GM18499 (cell line): Measurements from ENCODE around the gene AKT3.

Source experiments
- ATAC-seq: cut with Tn5 transposase; IDR thresholded peaks from one replicate; pipeline ENCODE4 v1.9.1; 2021; ENCODE audit warnings: moderate number of reproducible peaks; ENCODE audit not compliant: insufficient read depth, unreplicated experiment

AKT3 gene

GRCh38 chr1:243575070-243575469 is 275.0 kb downstream of the AKT3 start:
- no peak for ATAC-seq

GRCh38 chr1:243572940-243573339 is 277.1 kb downstream of the AKT3 start:
- no peak for ATAC-seq

DNA sequence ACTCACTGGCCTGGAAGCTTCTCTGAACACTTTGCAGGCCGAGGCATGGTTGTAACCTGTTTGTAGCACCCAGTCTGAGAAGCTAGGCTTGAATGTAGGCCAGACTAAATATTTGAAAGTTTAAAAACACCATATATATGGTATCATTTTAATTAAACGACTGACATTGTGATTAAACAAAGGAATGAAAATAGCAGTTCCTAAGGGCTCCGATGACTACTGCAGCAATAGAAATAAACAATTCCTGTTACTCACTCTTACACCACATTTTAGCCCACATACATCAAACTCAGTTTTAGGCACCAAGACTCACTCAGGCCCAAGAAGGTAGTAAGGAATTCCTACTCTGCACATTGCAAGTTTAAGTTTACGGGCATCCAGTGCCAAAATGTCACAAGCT is 281.2 kb downstream of the AKT3 start:
- no peak for ATAC-seq

DNA sequence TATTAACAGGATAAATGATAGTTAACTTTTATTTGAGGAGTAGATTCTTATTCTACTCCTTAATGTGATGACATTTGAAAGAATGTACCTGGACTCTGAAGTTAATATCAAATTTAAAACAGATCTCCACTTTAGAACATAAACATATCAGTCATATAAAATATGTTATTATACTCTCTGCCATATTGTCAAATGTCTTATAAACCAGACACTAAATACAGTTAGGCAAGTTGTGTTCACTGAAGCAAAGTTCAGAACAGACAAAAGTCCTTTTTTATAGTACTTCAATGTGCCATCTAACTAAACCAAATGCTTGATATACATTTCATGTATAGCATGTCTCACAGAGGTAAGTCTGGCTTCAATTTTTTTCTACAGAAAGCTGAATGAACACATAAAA is 285.2 kb downstream of the AKT3 start:
- ATAC-seq: no peak

DNA sequence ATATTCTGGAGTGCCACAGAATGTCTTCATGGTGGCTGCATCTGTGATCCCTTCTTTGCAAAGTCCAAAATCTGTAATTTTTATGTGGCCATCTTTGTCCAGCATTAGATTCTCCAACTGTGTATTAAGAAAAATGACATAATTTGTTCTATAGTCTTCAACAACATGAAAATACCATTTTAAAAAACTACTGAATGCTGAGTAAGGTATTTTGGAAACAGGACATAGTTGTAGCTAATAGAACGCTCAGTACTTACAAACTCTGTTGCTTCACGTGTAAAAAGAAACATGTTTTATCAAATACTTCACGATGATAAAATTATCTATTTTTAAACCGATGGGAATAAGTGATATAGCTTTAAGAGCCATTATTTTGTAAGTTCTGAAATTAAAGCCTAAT is 286.3 kb downstream of the AKT3 start:
- no peak for ATAC-seq

DNA sequence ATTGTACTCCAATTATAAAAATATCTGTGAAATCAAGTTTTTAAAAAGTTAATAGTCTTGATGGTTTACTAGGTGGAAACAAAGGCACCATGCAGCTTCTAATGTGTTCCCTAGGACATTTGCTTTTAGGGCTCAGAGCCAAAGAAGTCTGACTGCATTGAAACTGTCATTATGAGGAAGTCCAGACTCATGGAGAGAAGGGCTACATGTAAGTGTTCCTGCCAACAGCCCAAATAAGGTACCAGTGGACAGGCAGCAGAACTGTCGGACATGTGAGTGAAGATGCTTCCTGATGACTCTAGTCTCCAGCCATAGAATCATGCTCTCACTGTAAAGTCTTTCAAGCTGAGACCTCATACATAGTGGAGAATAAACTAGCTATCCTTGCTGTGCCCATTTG is 287.6 kb downstream of the AKT3 start:
- ATAC-seq: no peak

- ATAC-seq: no peak
These were observed 288.3 kb downstream of the AKT3 start for GRCh38 chr1:243561588-243562319.

DNA sequence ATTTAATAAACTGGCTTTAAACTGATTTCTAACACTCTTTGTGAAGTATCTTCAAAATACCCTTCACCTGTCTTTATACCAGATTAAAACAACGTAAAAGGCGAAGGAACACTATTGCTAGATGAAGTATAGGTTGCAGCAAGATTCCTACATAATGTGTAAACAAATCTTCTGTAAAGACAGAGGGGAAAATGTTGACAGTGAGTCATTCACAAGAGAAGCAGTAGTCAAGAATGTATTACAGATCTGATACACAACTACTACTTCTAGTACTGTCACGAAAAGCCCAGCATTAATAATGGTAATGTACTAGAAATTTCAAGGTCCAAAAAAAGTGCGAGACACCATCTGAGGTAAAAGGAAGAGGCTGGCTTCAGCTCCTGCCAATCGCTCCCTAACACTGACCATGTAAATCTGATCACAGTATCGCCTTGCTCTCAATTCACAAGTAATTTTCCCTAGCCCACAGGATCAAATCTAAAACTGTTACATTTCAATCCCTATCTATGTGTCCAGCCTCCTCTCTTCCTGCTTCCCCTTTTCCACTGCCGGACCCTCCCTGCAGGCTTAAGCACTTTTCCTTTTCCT is 290.4 kb downstream of the AKT3 start:
- ATAC-seq: no peak

DNA sequence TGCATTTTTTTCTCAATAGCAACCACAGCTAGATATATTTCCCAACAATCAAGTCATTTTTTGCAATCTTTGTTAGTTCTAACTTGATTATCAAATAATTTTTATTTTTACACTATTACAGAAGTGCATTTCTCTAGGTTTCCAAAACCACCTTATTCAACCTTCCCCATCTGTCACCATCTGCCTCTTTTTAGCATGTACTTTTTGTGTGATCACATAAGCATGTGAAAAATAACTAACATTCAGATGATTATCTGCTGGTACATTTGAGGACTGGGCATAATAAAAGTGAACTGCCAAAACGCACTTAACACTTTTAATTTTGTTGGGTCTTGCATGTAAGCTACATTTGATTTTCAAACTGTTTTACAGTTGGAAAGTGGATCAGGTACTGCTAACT is 291.5 kb downstream of the AKT3 start:
- ATAC-seq: no peak

- no peak for ATAC-seq
These were observed 292.2 kb downstream of the AKT3 start for GRCh38 chr1:243557866-243558265.

DNA sequence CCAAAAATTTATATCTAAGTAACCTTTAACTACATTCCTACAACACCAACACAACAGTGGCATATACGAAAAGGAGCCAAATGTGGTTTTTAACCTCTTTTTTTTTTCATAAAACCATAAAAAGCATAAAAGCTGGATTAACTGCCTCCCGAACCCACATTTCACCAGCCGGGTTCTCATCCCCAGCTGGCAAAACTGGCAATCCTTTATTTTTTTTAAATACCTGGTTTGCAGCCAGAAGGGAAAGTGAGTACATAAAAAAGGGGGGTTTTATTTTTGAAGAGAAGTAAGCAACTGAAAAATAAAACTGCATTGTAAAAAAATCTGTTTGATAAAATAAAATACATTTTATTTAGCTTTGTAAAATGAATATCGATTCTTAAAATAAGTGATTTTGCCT is 295.4 kb downstream of the AKT3 start:
- no peak for ATAC-seq

GRCh38 chr1:243553090-243553489 is 297.0 kb downstream of the AKT3 start:
- ATAC-seq: no peak

DNA sequence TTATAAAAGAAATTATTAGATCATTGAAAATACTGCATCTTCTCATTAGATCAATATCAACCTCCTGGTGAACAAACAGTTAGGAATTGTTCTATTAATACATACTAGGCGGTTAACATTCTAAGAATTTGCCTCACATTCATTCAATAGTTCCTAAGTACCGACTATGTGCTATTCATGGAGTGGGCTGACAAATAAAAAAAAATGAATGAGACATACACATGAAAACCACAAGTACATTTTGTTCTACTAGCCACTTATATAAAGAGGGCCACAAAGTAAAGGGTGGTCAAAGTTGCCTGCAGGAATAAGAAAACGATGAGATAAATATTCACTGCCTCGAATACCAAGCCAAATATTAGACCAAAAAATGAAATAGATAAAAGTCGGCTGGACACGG is 299.8 kb downstream of the AKT3 start:
- no peak for ATAC-seq

DNA sequence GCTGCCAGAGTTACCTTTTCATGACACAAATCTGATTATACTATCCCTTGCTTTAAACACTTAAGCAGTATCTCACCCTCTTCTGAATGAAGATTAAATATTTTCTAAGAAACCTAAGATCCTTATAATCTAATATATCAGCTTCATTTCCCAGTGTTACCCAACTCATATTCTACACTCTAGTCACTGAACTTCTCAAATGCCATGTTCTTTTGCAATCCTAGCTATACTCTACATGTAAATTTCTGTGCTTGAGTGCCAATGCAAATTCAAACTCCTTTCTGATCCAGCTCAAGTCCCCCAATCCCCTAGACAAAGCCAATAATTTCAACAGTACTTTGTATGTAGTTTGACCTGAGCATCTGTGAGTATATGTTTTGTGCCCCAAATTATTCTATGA is 300.3 kb downstream of the AKT3 start:
- no peak for ATAC-seq

- no peak for ATAC-seq
These were observed 300.9 kb downstream of the AKT3 start for GRCh38 chr1:243549108-243549507.

- no peak for ATAC-seq
These were observed 301.5 kb downstream of the AKT3 start for GRCh38 chr1:243548516-243548915.

DNA sequence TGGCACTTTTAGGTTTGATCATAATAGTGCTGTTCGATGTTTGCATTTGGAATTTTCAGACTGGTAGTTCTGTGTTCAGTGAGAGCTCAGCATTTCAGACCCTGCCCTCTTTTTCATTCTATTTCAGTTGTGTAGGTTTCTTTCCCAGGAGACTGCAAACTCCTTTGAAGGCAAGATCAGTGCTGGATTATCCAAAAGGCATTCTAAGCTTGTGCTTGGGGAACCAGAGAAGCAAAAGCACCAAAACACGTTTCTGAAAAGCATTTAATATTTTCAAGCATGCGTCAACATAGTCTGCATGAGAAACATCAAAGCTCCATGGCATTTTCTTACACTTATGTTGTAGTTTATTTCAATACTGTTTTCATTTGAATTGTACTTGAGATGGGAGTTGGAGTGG is 302.2 kb downstream of the AKT3 start:
- ATAC-seq: no peak

- ATAC-seq: no peak
These were observed 303.6 kb downstream of the AKT3 start for GRCh38 chr1:243546457-243546856.

DNA sequence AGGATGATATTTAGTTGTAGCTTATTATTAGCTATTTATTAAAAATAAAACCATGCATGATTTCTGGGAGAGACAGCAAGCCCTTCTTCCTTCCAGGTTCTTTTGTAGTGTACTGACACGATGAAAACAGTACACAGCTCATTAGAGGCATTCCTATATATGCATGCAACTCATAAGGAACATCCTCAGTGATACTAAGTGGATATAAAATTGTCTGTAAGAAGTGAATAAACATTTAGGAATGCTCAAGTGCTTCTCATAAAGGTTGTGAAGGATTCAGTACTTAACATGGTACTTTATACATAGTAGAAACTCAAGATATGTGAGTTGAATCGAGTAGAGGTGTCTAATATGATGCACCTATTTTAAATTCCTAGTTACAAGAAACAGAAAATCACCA is 306.5 kb downstream of the AKT3 start:
- no peak for ATAC-seq

GRCh38 chr1:243542739-243543415 is 307.2 kb downstream of the AKT3 start:
- no peak for ATAC-seq

- ATAC-seq: no peak
These were observed 310.4 kb downstream of the AKT3 start for GRCh38 chr1:243539636-243540035.

GRCh38 chr1:243535014-243535413 is 315.0 kb downstream of the AKT3 start:
- no peak for ATAC-seq
